Parathyroid adenoma (tissue), 2 donors: Measurements from ENCODE around the gene ACBD6.

Experiments
- H2AFZ ChIP-seq: fragments of 300-600 bp; sonication (generic); one replicate; pipeline ENCODE4 v1.7.0; 2017; ENCODE audit warnings: antibody characterized with exemption, mild to moderate bottlenecking
- H3K27ac ChIP-seq: fragments of 300-600 bp; sonication (generic); one replicate; pipeline ENCODE4 v1.7.0; 2017
- H3K27me3 ChIP-seq: fragments of 300-600 bp; sonication (generic); one replicate; pipeline ENCODE4 v1.7.0; 2017; ENCODE audit warnings: low read length; ENCODE audit not compliant: control insufficient read depth, insufficient read depth
- H3K36me3 ChIP-seq: fragments of 300-600 bp; sonication (generic); one replicate; pipeline ENCODE4 v1.7.0; 2017; ENCODE audit warnings: low read length; ENCODE audit not compliant: control insufficient read depth, insufficient read depth
- H3K4me1 ChIP-seq: fragments of 300-600 bp; sonication (generic); one replicate; pipeline ENCODE4 v1.7.0; 2017; ENCODE audit warnings: control low read depth
- H3K4me2 ChIP-seq: fragments of 300-600 bp; sonication (generic); one replicate; pipeline ENCODE4 v1.7.0; 2017; ENCODE audit warnings: low read length
- H3K4me3 ChIP-seq: fragments of 300-600 bp; sonication (generic); one replicate; pipeline ENCODE4 v1.7.0; 2017; ENCODE audit warnings: low read depth, low read length
- H3K79me2 ChIP-seq: fragments of 300-600 bp; sonication (generic); one replicate; pipeline ENCODE4 v1.7.0; 2017; ENCODE audit warnings: control low read depth
- H3K9ac ChIP-seq: fragments of 300-600 bp; sonication (generic); one replicate; pipeline ENCODE4 v1.7.0; 2017; ENCODE audit warnings: mild to moderate bottlenecking
- H3K9me3 ChIP-seq: fragments of 300-600 bp; sonication (generic); one replicate; pipeline ENCODE4 v1.7.0; 2017; ENCODE audit warnings: low read length; ENCODE audit not compliant: control insufficient read depth
- CTCF ChIP-seq: fragments of 300-600 bp; sonication (generic); IDR thresholded peaks from one replicate; pipeline ENCODE4 v1.7.0; 2017; ENCODE audit warnings: antibody characterized with exemption, mild to moderate bottlenecking
- donor health status: primary hyperparathyroidism.

Gene ACBD6

DNA sequence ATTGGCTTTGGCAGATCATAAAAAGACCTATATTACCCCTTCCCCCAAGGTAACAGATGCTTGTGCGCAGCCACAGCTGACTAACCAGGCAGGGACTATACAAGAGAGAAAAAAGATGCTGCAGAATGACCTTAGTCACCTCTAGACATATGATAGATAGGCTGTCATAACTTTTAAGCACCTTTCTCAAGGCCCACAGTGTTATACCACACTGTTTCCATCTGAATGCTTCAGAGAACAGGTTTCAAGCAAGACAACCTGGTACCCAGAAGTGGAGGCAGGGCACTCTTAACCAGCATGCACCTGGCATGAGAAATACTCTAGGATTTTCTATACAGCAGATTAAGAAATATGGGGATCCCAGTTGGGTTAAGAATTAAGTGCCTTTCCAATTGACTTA, 43.6 kb upstream of the ACBD6 start:
- Histone ChIP-seq H3K27me3 (no peaks in the 10 kb centered on the region), H3K4me1 (peaks cover 3% of the 10 kb centered on the region), H2AFZ (no peak overlapping the region), H3K9ac (no peak overlapping the region), H3K9me3 (no peaks in the 10 kb centered on the region), H3K27ac (no peak overlapping the region), H3K36me3 (no peaks in the 10 kb centered on the region), H3K79me2 (no peaks in the 10 kb centered on the region), H3K4me3 (no peak overlapping the region), H3K4me2 (no peak overlapping the region)
- no peak for TF ChIP-seq CTCF

- Histone ChIP-seq H3K27me3 (no peaks in the 10 kb centered on the region), H2AFZ (peak overlapping the region; percentile 69), H3K79me2 (no peaks in the 10 kb centered on the region), H3K4me2 (no peak overlapping the region), H3K36me3 (no peaks in the 10 kb centered on the region), H3K9ac (no peak overlapping the region), H3K4me1 (peaks cover 3% of the 10 kb centered on the region), H3K9me3 (no peaks in the 10 kb centered on the region), H3K4me3 (no peak overlapping the region), H3K27ac (no peak overlapping the region)
- no peak for TF ChIP-seq CTCF
Measured at GRCh38 chr1:180544050-180544449, 41.7 kb upstream of the ACBD6 start.

- Histone ChIP-seq H3K9me3 (no peaks in the 10 kb centered on the region), H3K36me3 (no peaks in the 10 kb centered on the region), H3K27ac (peak overlapping the region; percentile 76), H3K4me2 (no peak overlapping the region), H2AFZ (peak overlapping the region; percentile 57), H3K4me3 (no peak overlapping the region), H3K27me3 (no peaks in the 10 kb centered on the region), H3K9ac (no peak overlapping the region), H3K79me2 (no peaks in the 10 kb centered on the region), H3K4me1 (peaks cover 3% of the 10 kb centered on the region)
- TF ChIP-seq CTCF: no peak
Measured at GRCh38 chr1:180542838-180543145, 40.4 kb upstream of the ACBD6 start.

GRCh38 chr1:180542113-180542837, 39.9 kb upstream of the ACBD6 start:
- H3K4me2 ChIP-seq: no peak overlapping the region
- peaks cover 4% of the 10 kb centered on the region for H3K4me1 ChIP-seq
- H3K27me3 ChIP-seq: no peaks in the 10 kb centered on the region
- H3K36me3 ChIP-seq: no peaks in the 10 kb centered on the region
- H3K9ac ChIP-seq: no peak overlapping the region
- no peak overlapping the region for H3K4me3 ChIP-seq
- H2AFZ ChIP-seq: peak overlapping the region; percentile 57
- no peaks in the 10 kb centered on the region for H3K9me3 ChIP-seq
- TF ChIP-seq CTCF: no peak
- no peaks in the 10 kb centered on the region for H3K79me2 ChIP-seq
- H3K27ac ChIP-seq: peak overlapping the region; percentile 76
